Keratinocyte (primary cell): Measurements from ENCODE around the gene TKFC. TPM values are rescaled to one million over a fixed set of nuclear protein-coding genes. Genes with fewer than 3 reads are reported as not detected.

ENCODE experiments used
- DNase-seq: peaks from one replicate; pipeline ENCODE4 v3.0.0-alpha.2; 2011; ENCODE audit warnings: low read depth, missing footprints, low spot score
- FAIRE-seq: peaks from 2 replicates; lab custom pipeline; 2011; peaks lifted over from hg19 to GRCh38; lab: Jason Lieb, UNC
- H2AFZ ChIP-seq: 2 replicates; pipeline ENCODE4 v1.6.0; 2012; ENCODE audit warnings: low read length, control low read depth, inconsistent platforms; ENCODE audit not compliant: control insufficient read depth
- H3K27ac ChIP-seq: 2 replicates; pipeline ENCODE4 v1.5.1; 2011; ENCODE audit warnings: low read length; ENCODE audit not compliant: control insufficient read depth, insufficient read depth
- H3K27me3 ChIP-seq: 3 replicates; pipeline ENCODE4 v1.6.0; 2011; ENCODE audit warnings: low read length; ENCODE audit not compliant: control insufficient read depth, insufficient read depth; ENCODE audit errors: extremely low read depth
- H3K36me3 ChIP-seq, 2 experiments: 2 replicates in 1 of 2; 3 replicates in 1 of 2; pipeline ENCODE4 v1.5.1; 2011; ENCODE audit warnings: low read length in 2 of 2, mild to moderate bottlenecking in 1 of 2; ENCODE audit not compliant: control insufficient read depth in 2 of 2, insufficient read depth in 2 of 2; ENCODE audit errors: extremely low read depth in 1 of 2
- H3K4me1 ChIP-seq: 3 replicates; pipeline ENCODE4 v1.5.1; 2011; ENCODE audit warnings: low read length; ENCODE audit not compliant: control insufficient read depth, insufficient read depth; ENCODE audit errors: extremely low read depth
- H3K4me2 ChIP-seq: 3 replicates; pipeline ENCODE4 v1.6.0; 2011; ENCODE audit warnings: low read depth, low read length; ENCODE audit not compliant: control insufficient read depth, insufficient read depth; ENCODE audit errors: extremely low read depth
- H3K4me3 ChIP-seq, 3 experiments: fragments of 200-600 bp in 1 of 3; sonication (generic) in 1 of 3; 2 replicates in 2 of 3; 3 replicates in 1 of 3; pipeline ENCODE4 v1.5.1; 2011 to 2016; ENCODE audit warnings: low read length in 3 of 3, mild to moderate bottlenecking in 3 of 3, control low read depth in 2 of 3, inconsistent platforms in 1 of 3, low read depth in 1 of 3, mixed read lengths in 1 of 3, mixed run types in 1 of 3, moderate library complexity in 1 of 3; ENCODE audit not compliant: control insufficient read depth in 2 of 3, insufficient read depth in 2 of 3; ENCODE audit errors: extremely low read depth in 1 of 3
- H3K79me2 ChIP-seq: 2 replicates; pipeline ENCODE4 v1.6.0; 2012; ENCODE audit warnings: low read length; ENCODE audit not compliant: control insufficient read depth, insufficient read depth
- H3K9ac ChIP-seq: 3 replicates; pipeline ENCODE4 v1.6.0; 2011; ENCODE audit warnings: low read length; ENCODE audit not compliant: control insufficient read depth, insufficient read depth; ENCODE audit errors: extremely low read depth
- H3K9me1 ChIP-seq: 3 replicates; pipeline ENCODE4 v1.6.0; 2011; ENCODE audit warnings: low read length; ENCODE audit not compliant: control insufficient read depth, insufficient read depth; ENCODE audit errors: extremely low read depth
- H3K9me3 ChIP-seq: 2 replicates; pipeline ENCODE4 v1.5.1; 2012; ENCODE audit warnings: low read depth, low read length; ENCODE audit not compliant: control insufficient read depth
- H4K20me1 ChIP-seq: 3 replicates; pipeline ENCODE4 v1.6.0; 2011; ENCODE audit warnings: low read length; ENCODE audit not compliant: control insufficient read depth, insufficient read depth; ENCODE audit errors: extremely low read depth
- EZH2 ChIP-seq: IDR thresholded peaks from one replicate; pipeline ENCODE4 v1.6.1; 2012; ENCODE audit warnings: inconsistent platforms, mild to moderate bottlenecking, low read length, moderate library complexity
- dilution Hi-C: fragments of 300-500 bp; cut with MboI; formaldehyde crosslinking; loops from one replicate; pipeline ENCODE4 v1.7.0; 2020; ENCODE audit warnings: low sequenced_read_pairs; ENCODE audit not compliant: extremely low pct_ligation_motif_present
- polyA plus RNA-seq, 5 experiments: library from polyadenylated mRNA; depleted of rRNA in 3 of 5; stranded (reverse) in 3 of 5; stranded (forward) in 1 of 5; unstranded in 1 of 5; fragments of >200 nt; gene quantifications; 1 replicate in 1 of 5; 2 replicates in 3 of 5; 3 replicates in 1 of 5; pipeline versions ENCODE4 v1.2.1 to v1.2.3, GENCODE V29; 2011 to 2012; ENCODE audit warnings: missing spikeins in 2 of 5, low read depth in 1 of 5, low replicate concordance in 1 of 5
- TF ChIP-seq, protein P1 (sequence below), 3 experiments: IDR thresholded peaks in 1 of 3; conservative IDR thresholded peaks in 1 of 3; optimal IDR thresholded peaks in 1 of 3; 2 replicates in 2 of 3; 3 replicates in 1 of 3; pipeline versions ENCODE3 to v1.5.1; 2011; ENCODE audit warnings: low read length in 3 of 3, mild to moderate bottlenecking in 3 of 3, moderate library complexity in 2 of 3, control low read depth in 1 of 3, inconsistent platforms in 1 of 3; ENCODE audit not compliant: insufficient read depth in 2 of 3; ENCODE audit errors: extremely low read depth in 1 of 3

The TKFC gene
- polyA plus RNA-seq, 1 donor (not counting 4 experiments of a cell fraction or from before 2014, with no cell fraction given): 15.4 TPM

DNA sequence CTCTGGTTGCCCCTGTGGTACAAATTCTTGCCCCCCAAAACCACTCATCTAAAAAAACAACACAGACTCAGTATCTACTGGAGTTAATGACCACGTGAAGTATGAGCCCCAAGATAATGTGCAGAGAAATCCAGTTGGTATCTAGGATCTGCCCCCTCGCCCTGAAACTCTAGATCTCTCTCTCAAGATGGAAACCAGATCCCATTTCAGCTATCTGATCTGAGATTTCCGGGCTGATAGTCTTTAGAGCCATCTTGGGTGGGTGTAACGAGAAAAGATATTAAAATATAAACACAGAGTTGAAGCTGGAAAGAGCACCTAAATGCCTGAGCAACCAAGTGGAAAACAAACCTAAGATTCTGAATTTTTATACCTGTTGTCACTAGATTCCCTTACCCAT lies 23.9 kb upstream of the TKFC start:
- H3K27ac ChIP-seq: no peak overlapping the region
- H3K4me3 ChIP-seq: no peak overlapping the region
- no peak overlapping the region for H3K4me2 ChIP-seq
- H3K9me1 ChIP-seq: no peaks in the 10 kb centered on the region
- dilution Hi-C loops: no loop called here
- no peak overlapping the region for H3K9ac ChIP-seq
- no peak overlapping the region for H2AFZ ChIP-seq
- no peaks in the 10 kb centered on the region for H3K4me1 ChIP-seq
- no peak for FAIRE-seq
- no peak for DNase-seq
- no peaks in the 10 kb centered on the region for H3K79me2 ChIP-seq
- no peaks in the 10 kb centered on the region for H3K27me3 ChIP-seq
- peaks cover 61 to 62% of the 10 kb centered on the region in 2 experiments for H3K36me3 ChIP-seq
- no peaks in the 10 kb centered on the region for H3K9me3 ChIP-seq
- peaks cover 8% of the 10 kb centered on the region for H4K20me1 ChIP-seq
- no peak for TF ChIP-seq EZH2
- TF ChIP-seq, protein P1, sequence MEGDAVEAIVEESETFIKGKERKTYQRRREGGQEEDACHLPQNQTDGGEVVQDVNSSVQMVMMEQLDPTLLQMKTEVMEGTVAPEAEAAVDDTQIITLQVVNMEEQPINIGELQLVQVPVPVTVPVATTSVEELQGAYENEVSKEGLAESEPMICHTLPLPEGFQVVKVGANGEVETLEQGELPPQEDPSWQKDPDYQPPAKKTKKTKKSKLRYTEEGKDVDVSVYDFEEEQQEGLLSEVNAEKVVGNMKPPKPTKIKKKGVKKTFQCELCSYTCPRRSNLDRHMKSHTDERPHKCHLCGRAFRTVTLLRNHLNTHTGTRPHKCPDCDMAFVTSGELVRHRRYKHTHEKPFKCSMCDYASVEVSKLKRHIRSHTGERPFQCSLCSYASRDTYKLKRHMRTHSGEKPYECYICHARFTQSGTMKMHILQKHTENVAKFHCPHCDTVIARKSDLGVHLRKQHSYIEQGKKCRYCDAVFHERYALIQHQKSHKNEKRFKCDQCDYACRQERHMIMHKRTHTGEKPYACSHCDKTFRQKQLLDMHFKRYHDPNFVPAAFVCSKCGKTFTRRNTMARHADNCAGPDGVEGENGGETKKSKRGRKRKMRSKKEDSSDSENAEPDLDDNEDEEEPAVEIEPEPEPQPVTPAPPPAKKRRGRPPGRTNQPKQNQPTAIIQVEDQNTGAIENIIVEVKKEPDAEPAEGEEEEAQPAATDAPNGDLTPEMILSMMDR (optimal IDR thresholded peaks at IDR 0.05 in 1 of 3, IDR thresholded peaks at IDR 0.05 in 1 of 3, conservative IDR thresholded peaks at IDR 0.05 in 1 of 3; ENCODE audit: extremely low read depth in 1 of 3, insufficient read depth in 2 of 3, low read length in 3 of 3): no peak

DNA sequence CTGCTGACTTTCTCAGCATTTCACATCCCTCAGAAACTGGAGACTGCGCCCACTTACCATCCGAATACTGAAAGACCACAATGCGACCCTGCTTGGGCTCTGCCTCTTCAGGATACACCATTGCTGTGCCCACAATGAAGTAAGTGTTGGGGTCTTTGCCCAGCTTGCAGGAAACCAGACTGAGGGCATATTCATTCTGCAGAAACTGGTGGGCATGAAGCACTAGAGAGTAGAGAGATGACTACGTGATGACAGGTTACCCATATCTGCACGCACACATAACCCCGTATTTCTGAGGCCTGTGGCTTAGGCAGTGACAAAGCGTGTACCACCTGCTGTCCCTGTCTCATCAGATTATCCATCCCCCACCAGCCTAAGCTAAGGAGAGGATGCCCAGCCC lies 23.3 kb upstream of the TKFC start:
- dilution Hi-C loops: no loop called here
- no peak overlapping the region for H3K9ac ChIP-seq
- no peak overlapping the region for H2AFZ ChIP-seq
- no peaks in the 10 kb centered on the region for H3K79me2 ChIP-seq
- H3K4me3 ChIP-seq: no peak overlapping the region
- no peaks in the 10 kb centered on the region for H3K27me3 ChIP-seq
- no peak for TF ChIP-seq EZH2
- TF ChIP-seq, protein P1 (optimal IDR thresholded peaks at IDR 0.05 in 1 of 3, IDR thresholded peaks at IDR 0.05 in 1 of 3, conservative IDR thresholded peaks at IDR 0.05 in 1 of 3; ENCODE audit: extremely low read depth in 1 of 3, insufficient read depth in 2 of 3, low read length in 3 of 3): no peak
- no peak overlapping the region for H3K4me2 ChIP-seq
- H3K36me3 ChIP-seq: peaks cover 65 to 66% of the 10 kb centered on the region in 2 experiments
- no peaks in the 10 kb centered on the region for H3K4me1 ChIP-seq
- H4K20me1 ChIP-seq: peaks cover 8% of the 10 kb centered on the region
- no peak for FAIRE-seq
- no peaks in the 10 kb centered on the region for H3K9me3 ChIP-seq
- H3K27ac ChIP-seq: no peak overlapping the region
- no peaks in the 10 kb centered on the region for H3K9me1 ChIP-seq
- no peak for DNase-seq
